HEK293 (cell line): ENCODE results near the gene SMS.

Experiments used
- CTCF ChIA-PET: fragments of 350-600 bp; formaldehyde crosslinking; extraction: SDS; loops from one replicate; lab custom pipeline; 2021; ENCODE audit warnings: antibody characterized with exemption; lab: Yijun Ruan, JAX
- POLR2A ChIA-PET: fragments of 300-600 bp; formaldehyde crosslinking; extraction: SDS; loops from one replicate; lab custom pipeline; 2020; ENCODE audit warnings: antibody characterized with exemption, inconsistent platforms; lab: Yijun Ruan, JAX
- H3K27ac ChIP-seq: fragments of 200-500 bp; sonication (Bioruptor generic); 2 replicates; pipeline ENCODE4 v1.5.1; 2014; ENCODE audit warnings: low read depth, low read length, control low read depth, inconsistent platforms; ENCODE audit errors: extremely low read depth
- H3K36me3 ChIP-seq, 2 experiments: fragments of 200-500 bp in 1 of 2; sonication (Bioruptor generic) in 1 of 2; 1 replicate in 1 of 2; 2 replicates in 1 of 2; pipeline ENCODE4 v1.5.1; 2014 to 2017; ENCODE audit warnings: inconsistent platforms in 2 of 2, low read length in 2 of 2; ENCODE audit not compliant: control insufficient read depth in 2 of 2, insufficient read depth in 1 of 2
- H3K4me1 ChIP-seq: fragments of 200-500 bp; sonication (Bioruptor generic); 2 replicates; pipeline ENCODE4 v1.5.1; 2014; ENCODE audit warnings: mild to moderate bottlenecking, low read length, inconsistent platforms; ENCODE audit not compliant: control insufficient read depth, insufficient read depth
- H3K4me3 ChIP-seq: 2 replicates; pipeline ENCODE4 v1.5.1; 2011; ENCODE audit warnings: low read depth, mild to moderate bottlenecking, control low read depth, low read length, moderate library complexity
- H3K9me3 ChIP-seq: fragments of 200-500 bp; sonication (Bioruptor generic); 2 replicates; pipeline ENCODE4 v1.5.1; 2014; ENCODE audit warnings: low read depth, low read length, inconsistent platforms; ENCODE audit not compliant: control insufficient read depth, insufficient read depth
- FEZF1 ChIP-seq: fragments of 450-650 bp; formaldehyde crosslinking; IDR thresholded peaks from 2 replicates; pipeline ENCODE4 v1.5.1; 2016; ENCODE audit warnings: missing biosample characterization, missing genetic modification characterization
- GLI4 ChIP-seq: fragments of 450-650 bp; formaldehyde crosslinking; IDR thresholded peaks from 2 replicates; pipeline ENCODE4 v1.5.1; 2016; ENCODE audit warnings: missing biosample characterization, missing genetic modification characterization
- IKZF3 ChIP-seq: fragments of 450-650 bp; IDR thresholded peaks from 2 replicates; pipeline ENCODE4 v1.5.0; 2018; ENCODE audit warnings: missing biosample characterization, mild to moderate bottlenecking, missing genetic modification characterization, moderate library complexity
- OSR2 ChIP-seq: fragments of 450-650 bp; formaldehyde crosslinking; IDR thresholded peaks from 2 replicates; pipeline ENCODE4 v1.5.1; 2016; ENCODE audit warnings: missing biosample characterization, missing genetic modification characterization
- ZBTB1 ChIP-seq: fragments of 450-650 bp; formaldehyde crosslinking; IDR thresholded peaks from 2 replicates; pipeline ENCODE4 v1.5.1; 2016; ENCODE audit warnings: missing biosample characterization, missing genetic modification characterization
- ZBTB7A ChIP-seq: fragments of 450-650 bp; formaldehyde crosslinking; IDR thresholded peaks from 2 replicates; pipeline ENCODE4 v1.5.1; 2016; ENCODE audit warnings: low read depth, missing biosample characterization, missing genetic modification characterization
- ZNF10 ChIP-seq: fragments of 450-650 bp; formaldehyde crosslinking; IDR thresholded peaks from 2 replicates; pipeline ENCODE4 v1.5.1; 2017; ENCODE audit warnings: missing biosample characterization, missing genetic modification characterization
- ZNF133 ChIP-seq: fragments of 450-650 bp; formaldehyde crosslinking; IDR thresholded peaks from 2 replicates; pipeline ENCODE4 v1.5.1; 2016; ENCODE audit warnings: missing biosample characterization, missing genetic modification characterization
- ZNF175 ChIP-seq: fragments of 450-650 bp; formaldehyde crosslinking; IDR thresholded peaks from 2 replicates; pipeline ENCODE4 v1.5.1; 2016; ENCODE audit warnings: missing biosample characterization, missing genetic modification characterization
- ZNF211 ChIP-seq: fragments of 450-650 bp; formaldehyde crosslinking; IDR thresholded peaks from 2 replicates; pipeline ENCODE4 v1.5.1; 2016; ENCODE audit warnings: low read depth, missing biosample characterization, missing genetic modification characterization
- ZNF366 ChIP-seq: fragments of 450-650 bp; formaldehyde crosslinking; conservative IDR thresholded peaks from 2 replicates; pipeline ENCODE4 v1.5.1; 2016; ENCODE audit warnings: missing biosample characterization, missing genetic modification characterization
- ZNF626 ChIP-seq: fragments of 450-650 bp; sonication (Bioruptor Pico); formaldehyde crosslinking; IDR thresholded peaks from 2 replicates; pipeline ENCODE4 v1.5.1; 2018; ENCODE audit warnings: missing biosample characterization, missing genetic modification characterization, inconsistent platforms
- ZNF658 ChIP-seq: fragments of 450-650 bp; formaldehyde crosslinking; IDR thresholded peaks from 2 replicates; pipeline ENCODE4; 2016; ENCODE audit warnings: missing biosample characterization, missing genetic modification characterization
- ZNF776 ChIP-seq: fragments of 450-650 bp; formaldehyde crosslinking; IDR thresholded peaks from 2 replicates; pipeline ENCODE4 v1.5.0; 2017; ENCODE audit warnings: missing biosample characterization, missing genetic modification characterization, borderline replicate concordance
- TF ChIP-seq, protein P1 (sequence below): fragments of 450-650 bp; formaldehyde crosslinking; IDR thresholded peaks from 2 replicates; pipeline ENCODE4 v1.5.1; 2016; ENCODE audit warnings: missing biosample characterization, missing genetic modification characterization

The SMS gene

GRCh38 chrX:21930986-21931385 lies 9.5 kb upstream of the SMS start:
- H3K27ac ChIP-seq: no peak overlapping the region
- no peak for TF ChIP-seq IKZF3
- no peak for TF ChIP-seq GLI4
- TF ChIP-seq, all 188 proteins: peak for 0
- Histone ChIP-seq H3K4me1 (peaks cover 8% of the 10 kb centered on the region), H3K36me3 (no peaks in the 10 kb centered on the region), H3K4me3 (no peak overlapping the region), H3K9me3 (no peaks in the 10 kb centered on the region)
- ChIA-PET POLR2A (no interaction called here), CTCF (interaction anchor here (0.7 kb wide), 1 partner anchor 183 kb away, joined by 3 read pairs; no protein-coding TSS in a partner anchor)

DNA sequence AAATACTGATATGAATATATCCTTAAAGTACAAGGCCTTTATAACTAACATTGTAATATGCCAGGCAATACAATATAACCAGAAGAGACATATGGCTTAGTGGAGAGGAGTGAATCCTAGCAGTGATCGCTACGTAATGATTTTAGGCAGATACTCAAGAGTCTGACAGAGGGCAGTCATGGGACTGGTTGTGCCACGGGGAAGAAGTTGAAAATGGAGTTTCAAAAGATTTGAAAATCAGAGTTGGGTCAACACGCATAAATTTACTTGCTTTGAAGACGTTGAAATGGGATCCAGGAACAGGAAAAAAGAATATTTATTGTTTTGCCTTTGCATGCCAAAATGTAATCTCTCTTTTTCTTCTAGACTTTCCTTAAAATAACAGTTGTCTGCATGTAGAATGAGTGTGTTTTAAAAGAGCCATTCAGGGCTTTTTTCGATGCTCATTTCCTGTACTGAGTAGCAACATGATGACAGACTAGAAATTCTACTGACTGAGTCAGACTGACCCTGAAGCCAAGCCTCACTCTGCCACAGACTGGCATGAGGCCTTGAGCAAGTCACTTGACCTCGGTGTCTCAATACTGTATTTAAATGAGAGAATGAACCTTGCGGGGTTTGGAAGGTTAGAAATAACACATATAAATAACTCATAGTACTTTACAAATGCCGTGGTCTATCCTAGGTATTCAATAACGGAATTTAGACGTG lies 8.1 kb upstream of the SMS start:
- H3K27ac ChIP-seq: no peak overlapping the region
- POLR2A ChIA-PET: no interaction called here

DNA sequence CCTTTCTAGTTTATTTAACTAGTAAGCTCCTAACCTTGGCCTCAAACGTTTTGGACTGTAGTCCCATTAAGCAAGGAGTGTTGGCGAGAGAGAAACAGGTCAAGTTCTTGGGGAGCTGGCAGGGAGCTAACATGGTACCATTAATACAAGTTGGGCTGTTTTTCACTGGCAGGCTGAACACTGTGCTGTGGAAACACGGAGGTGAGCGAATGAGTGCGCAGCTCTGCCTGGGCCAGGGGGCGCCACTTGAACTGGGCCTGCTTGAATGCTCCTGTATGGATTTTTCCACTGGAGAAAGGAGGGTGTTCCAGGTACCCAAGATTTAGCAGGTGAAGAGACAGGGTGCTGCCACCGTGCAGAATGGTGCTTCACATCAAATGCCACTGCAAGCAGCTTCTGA lies 7.4 kb upstream of the SMS start:
- H3K9me3 ChIP-seq: no peaks in the 10 kb centered on the region
- H3K4me1 ChIP-seq: no peaks in the 10 kb centered on the region
- ChIA-PET CTCF (interaction anchor here (0.6 to 1.5 kb wide), 2 partner anchors 42 to 52 kb away, joined by 3 read pairs; no protein-coding TSS in a partner anchor), POLR2A (no interaction called here)
- no peaks in the 10 kb centered on the region for H3K36me3 ChIP-seq
- no peak overlapping the region for H3K4me3 ChIP-seq
- TF ChIP-seq ZNF10 (tag by site-specific recombination) (peak; percentile 50; the same call in 1 of the 2 replicates), OSR2 (tag by site-specific recombination) (no peak)
- H3K27ac ChIP-seq: no peak overlapping the region

More for the DNA sequence above, 8.1 kb upstream of the SMS start:
- H3K36me3 ChIP-seq: no peaks in the 10 kb centered on the region
- H3K9me3 ChIP-seq: no peaks in the 10 kb centered on the region
- no peaks in the 10 kb centered on the region for H3K4me1 ChIP-seq
- CTCF ChIA-PET: interaction anchor here (0.6 to 1.5 kb wide), 2 partner anchors 42 to 53 kb away, joined by 3 read pairs; no protein-coding TSS in a partner anchor
- no peak overlapping the region for H3K4me3 ChIP-seq
- peak; percentile 38; the same call in 1 of the 2 replicates for TF ChIP-seq FEZF1 (tag by site-specific recombination)
- TF ChIP-seq, protein P1, sequence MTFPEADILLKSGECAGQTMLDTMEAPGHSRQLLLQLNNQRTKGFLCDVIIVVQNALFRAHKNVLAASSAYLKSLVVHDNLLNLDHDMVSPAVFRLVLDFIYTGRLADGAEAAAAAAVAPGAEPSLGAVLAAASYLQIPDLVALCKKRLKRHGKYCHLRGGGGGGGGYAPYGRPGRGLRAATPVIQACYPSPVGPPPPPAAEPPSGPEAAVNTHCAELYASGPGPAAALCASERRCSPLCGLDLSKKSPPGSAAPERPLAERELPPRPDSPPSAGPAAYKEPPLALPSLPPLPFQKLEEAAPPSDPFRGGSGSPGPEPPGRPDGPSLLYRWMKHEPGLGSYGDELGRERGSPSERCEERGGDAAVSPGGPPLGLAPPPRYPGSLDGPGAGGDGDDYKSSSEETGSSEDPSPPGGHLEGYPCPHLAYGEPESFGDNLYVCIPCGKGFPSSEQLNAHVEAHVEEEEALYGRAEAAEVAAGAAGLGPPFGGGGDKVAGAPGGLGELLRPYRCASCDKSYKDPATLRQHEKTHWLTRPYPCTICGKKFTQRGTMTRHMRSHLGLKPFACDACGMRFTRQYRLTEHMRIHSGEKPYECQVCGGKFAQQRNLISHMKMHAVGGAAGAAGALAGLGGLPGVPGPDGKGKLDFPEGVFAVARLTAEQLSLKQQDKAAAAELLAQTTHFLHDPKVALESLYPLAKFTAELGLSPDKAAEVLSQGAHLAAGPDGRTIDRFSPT: no peak

DNA sequence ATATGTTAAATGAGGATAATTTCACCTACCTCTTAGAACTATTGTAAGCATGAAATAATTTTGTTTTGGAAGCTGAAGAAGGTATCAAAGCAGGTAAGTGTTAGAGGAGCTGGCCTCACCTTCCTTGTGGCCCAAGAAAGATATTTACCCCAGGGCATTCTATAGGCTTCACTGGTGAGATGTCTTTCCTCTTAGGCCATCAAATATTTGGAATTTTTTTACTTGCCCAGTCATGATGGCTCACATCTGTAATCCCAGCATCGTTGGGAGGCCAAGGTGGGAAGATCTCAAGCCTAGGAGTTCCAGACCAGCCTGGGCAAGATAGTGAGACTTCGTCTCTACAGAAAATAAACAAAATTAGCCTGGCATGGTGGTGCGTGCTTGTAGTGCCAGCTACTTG lies 6.1 kb upstream of the SMS start:
- Histone ChIP-seq H3K4me1 (no peaks in the 10 kb centered on the region), H3K9me3 (no peaks in the 10 kb centered on the region), H3K27ac (no peak overlapping the region), H3K36me3 (no peaks in the 10 kb centered on the region), H3K4me3 (no peak overlapping the region)
- TF ChIP-seq ZBTB1 (tag by site-specific recombination) (no peak), ZNF366 (tag by site-specific recombination) (no peak), ZNF211 (tag by site-specific recombination) (no peak), ZNF776 (no peak), ZNF133 (tag by site-specific recombination) (no peak), ZNF175 (tag by site-specific recombination) (no peak), ZBTB7A (no peak), ZNF658 (tag by site-specific recombination) (no peak), ZNF626 (tag by site-specific recombination) (no peak)
- CTCF ChIA-PET: interaction anchor here (0.6 to 0.8 kb wide), 2 partner anchors 13 to 18 kb away, joined by 3 to 6 read pairs; no protein-coding TSS in a partner anchor
- POLR2A ChIA-PET: interaction anchor here (1.1 kb wide), 1 partner anchor 17 kb away, joined by 7 read pairs; no protein-coding TSS in a partner anchor
